Measurements from ENCODE around the gene RMDN2. TPM values are rescaled to one million over a fixed set of nuclear protein-coding genes. Genes with fewer than 3 reads are reported as not detected.
A peak's percentile ranks its signal among the peaks of the same experiment; 100 is the strongest.

The RMDN2 gene
- total and polyA plus RNA-seq, 5 donors, result 4.9 to 9.0 (median 8.1) TPM

GRCh38 chr2:37885329-37885993 is 39.6 kb upstream of the RMDN2 start:
- no peak overlapping the region for H3K4me3 ChIP-seq (ENCODE audit: low read length)
- H3K9me3 ChIP-seq (ENCODE audit: control insufficient read depth, low read length), result no peaks in the 10 kb centered on the region
- intact Hi-C loops (cut with DNase I), result no loop called here
- no peaks in the 10 kb centered on the region for H3K4me1 ChIP-seq (ENCODE audit: control insufficient read depth, insufficient read depth, low read length)
- H3K27ac ChIP-seq (ENCODE audit: low read length), result no peak overlapping the region
- DNase-seq (no peak), ATAC-seq (no peak)
- WGBS, result 65% methylated on average over 3 of the region's 3 CpGs
- no peaks in the 10 kb centered on the region for H3K27me3 ChIP-seq (ENCODE audit: control insufficient read depth, insufficient read depth)

- Histone ChIP-seq H3K4me3 (ENCODE audit: low read length) (no peak overlapping the region), H3K9me3 (ENCODE audit: control insufficient read depth, low read length) (no peaks in the 10 kb centered on the region), H3K27me3 (ENCODE audit: control insufficient read depth, insufficient read depth) (no peaks in the 10 kb centered on the region), H3K4me1 (ENCODE audit: control insufficient read depth, insufficient read depth, low read length) (no peaks in the 10 kb centered on the region), H3K27ac (ENCODE audit: low read length) (no peak overlapping the region)
- 90% methylated on average over 5 of the region's 5 CpGs for WGBS
- no peak for DNase-seq
- ATAC-seq, result no peak
- intact Hi-C loops (cut with DNase I), result no loop called here
These were observed 38.3 kb upstream of the RMDN2 start for GRCh38 chr2:37886745-37887144.

DNA sequence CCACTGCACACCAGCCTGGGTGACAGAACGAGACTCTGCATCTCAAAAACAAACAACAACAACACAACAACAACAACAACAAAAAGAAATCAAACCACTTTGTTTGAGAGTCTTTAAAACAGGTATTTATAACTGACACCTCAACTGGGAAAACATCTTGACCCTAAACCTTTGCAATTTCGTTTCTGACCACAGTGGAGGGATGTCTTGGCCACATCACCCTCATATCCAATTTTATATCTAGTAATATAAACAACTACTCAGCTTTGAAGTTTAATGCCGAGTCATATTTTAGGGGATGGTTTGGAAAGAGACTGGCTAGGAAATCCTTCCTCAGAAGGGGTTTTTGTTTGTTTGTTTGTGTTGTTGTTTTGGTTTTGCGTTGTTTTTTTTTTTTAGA is 37.8 kb upstream of the RMDN2 start:
- Histone ChIP-seq H3K27me3 (ENCODE audit: control insufficient read depth, insufficient read depth) (no peaks in the 10 kb centered on the region), H3K27ac (ENCODE audit: low read length) (no peak overlapping the region), H3K4me3 (ENCODE audit: low read length) (no peak overlapping the region), H3K9me3 (ENCODE audit: control insufficient read depth, low read length) (no peaks in the 10 kb centered on the region), H3K4me1 (ENCODE audit: control insufficient read depth, insufficient read depth, low read length) (peaks cover 2% of the 10 kb centered on the region)
- WGBS, result 79% methylated on average over 4 of the region's 4 CpGs
- DNase-seq, result no peak
- ATAC-seq, result no peak
- intact Hi-C loops (cut with DNase I), result no loop called here

- intact Hi-C loops (cut with DNase I), result loop anchor here in 1 of 4 donors (5.0 to 10.0 kb wide), 2 partner anchors 384 to 494 kb away; no protein-coding TSS in a partner anchor
- no peak overlapping the region for H3K4me3 ChIP-seq (ENCODE audit: low read length)
- 23% methylated on average over 8 of the region's 8 CpGs for WGBS
- peak; percentile 67 to 81 (median 79) for DNase-seq
- peak; percentile 89 for ATAC-seq
- H3K4me1 ChIP-seq (ENCODE audit: control insufficient read depth, insufficient read depth, low read length), result peaks cover 4% of the 10 kb centered on the region
- H3K9me3 ChIP-seq (ENCODE audit: control insufficient read depth, low read length), result no peaks in the 10 kb centered on the region
- H3K27ac ChIP-seq (ENCODE audit: low read length), result no peak overlapping the region
- H3K27me3 ChIP-seq (ENCODE audit: control insufficient read depth, insufficient read depth), result no peaks in the 10 kb centered on the region
These were observed 34.1 kb upstream of the RMDN2 start for GRCh38 chr2:37890893-37891495.

DNA sequence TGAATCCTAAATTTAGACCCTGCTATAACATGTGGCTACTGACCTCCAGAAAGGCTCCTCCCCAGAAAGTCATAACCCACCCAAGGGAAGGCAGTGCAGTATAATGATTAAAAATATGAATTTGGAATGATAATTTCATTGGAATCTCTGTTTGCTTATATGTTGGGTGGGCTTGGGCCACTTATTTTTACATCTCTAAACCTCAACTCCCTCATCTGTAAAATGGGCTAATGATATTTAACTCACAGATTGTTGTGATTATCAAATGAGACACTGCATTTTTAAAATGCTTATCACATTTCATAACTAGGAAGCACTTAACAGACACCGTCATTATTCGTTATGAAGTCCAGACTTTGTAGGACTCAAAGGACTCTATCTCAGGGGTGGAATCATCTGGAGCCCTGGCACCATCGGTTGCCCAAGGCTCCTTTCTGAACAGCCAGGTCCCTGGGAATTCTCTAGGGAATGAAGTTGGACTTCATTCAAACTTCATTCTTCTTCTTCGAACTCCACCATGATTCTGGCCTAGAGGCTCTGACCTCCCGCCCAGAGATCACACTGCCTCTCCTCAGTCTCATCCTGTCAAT is 33.1 kb upstream of the RMDN2 start:
- Histone ChIP-seq H3K4me3 (ENCODE audit: low read length) (no peak overlapping the region), H3K9me3 (ENCODE audit: control insufficient read depth, low read length) (no peaks in the 10 kb centered on the region), H3K27ac (ENCODE audit: low read length) (no peak overlapping the region), H3K27me3 (ENCODE audit: control insufficient read depth, insufficient read depth) (no peaks in the 10 kb centered on the region), H3K4me1 (ENCODE audit: control insufficient read depth, insufficient read depth, low read length) (peaks cover 4% of the 10 kb centered on the region)
- DNase-seq (no peak), ATAC-seq (peak in 1 of 2 donors; percentile 28)
- WGBS, result 37% methylated on average over 5 of the region's 5 CpGs
- intact Hi-C loops (cut with DNase I), result loop anchor here in 1 of 4 donors (5.0 to 10.0 kb wide), 2 partner anchors 383 to 495 kb away; no protein-coding TSS in a partner anchor

DNA sequence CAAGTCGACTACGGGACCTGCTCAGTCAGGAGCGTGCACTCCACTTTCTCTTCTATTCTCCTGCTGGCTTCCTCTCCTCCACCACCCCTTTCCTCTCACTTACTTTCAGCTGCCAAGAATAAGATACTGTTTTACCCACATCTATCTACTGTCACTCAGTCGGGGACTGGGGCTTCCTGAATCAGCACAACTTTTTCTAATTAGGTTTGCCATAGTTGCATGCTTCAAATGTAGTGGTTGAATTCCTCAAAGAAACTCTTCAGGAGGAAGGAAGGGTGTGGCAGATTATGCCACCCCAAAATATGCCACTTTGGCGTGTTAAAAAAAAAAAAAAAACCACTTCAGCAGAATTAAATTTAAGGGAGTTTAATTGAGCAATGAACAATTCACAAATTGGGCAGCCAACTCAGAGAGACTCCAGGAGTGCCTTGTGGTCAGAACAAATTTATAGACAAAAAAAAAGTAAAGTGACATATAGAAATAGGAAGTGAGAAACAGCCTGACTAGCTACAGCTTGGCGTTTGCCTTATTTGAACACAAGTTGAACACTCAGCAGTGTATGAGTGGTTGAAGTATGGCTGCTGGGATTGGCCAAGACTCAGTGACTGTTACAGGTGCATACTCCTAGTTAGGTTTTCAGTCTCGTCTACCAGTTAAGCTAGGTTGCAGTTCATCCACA is 32.5 kb upstream of the RMDN2 start:
- intact Hi-C loops (cut with DNase I), result loop anchor here in 1 of 4 donors (5.0 to 10.0 kb wide), 2 partner anchors 382 to 495 kb away; no protein-coding TSS in a partner anchor
- Histone ChIP-seq H3K4me3 (ENCODE audit: low read length) (no peak overlapping the region), H3K9me3 (ENCODE audit: control insufficient read depth, low read length) (no peaks in the 10 kb centered on the region), H3K4me1 (ENCODE audit: control insufficient read depth, insufficient read depth, low read length) (peaks cover 4% of the 10 kb centered on the region), H3K27ac (ENCODE audit: low read length) (no peak overlapping the region), H3K27me3 (ENCODE audit: control insufficient read depth, insufficient read depth) (no peaks in the 10 kb centered on the region)
- 46% methylated on average over 7 of the region's 7 CpGs for WGBS
- DNase-seq (no peak), ATAC-seq (peak; percentile 6)

DNA sequence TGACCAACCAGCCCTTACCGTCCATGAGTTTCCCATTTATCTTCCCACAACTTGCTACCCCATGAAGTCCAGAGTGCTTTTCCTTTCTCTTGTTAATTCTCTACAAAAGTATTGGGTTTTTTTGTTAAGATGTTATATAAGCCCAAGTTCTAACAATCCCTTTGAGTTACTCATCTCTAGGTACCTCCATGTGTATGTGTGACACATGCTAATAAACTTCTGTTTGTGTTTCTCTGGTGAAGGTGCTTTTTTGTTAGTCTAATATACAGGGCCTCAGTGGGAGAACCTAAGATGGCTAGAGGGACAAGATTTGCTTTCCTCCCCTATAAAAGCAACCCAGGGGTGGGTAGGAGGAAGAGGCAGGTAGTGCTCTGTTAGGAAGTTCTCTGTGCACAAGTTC is 31.8 kb upstream of the RMDN2 start:
- Histone ChIP-seq H3K4me3 (ENCODE audit: low read length) (no peak overlapping the region), H3K27me3 (ENCODE audit: control insufficient read depth, insufficient read depth) (no peaks in the 10 kb centered on the region), H3K27ac (ENCODE audit: low read length) (no peak overlapping the region), H3K4me1 (ENCODE audit: control insufficient read depth, insufficient read depth, low read length) (peaks cover 4% of the 10 kb centered on the region), H3K9me3 (ENCODE audit: control insufficient read depth, low read length) (no peaks in the 10 kb centered on the region)
- intact Hi-C loops (cut with DNase I), result loop anchor here in 1 of 4 donors (5.0 to 10.0 kb wide), 2 partner anchors 381 to 496 kb away; no protein-coding TSS in a partner anchor
- ATAC-seq (no peak), DNase-seq (no peak)
- WGBS, result 92% methylated on average over 1 of the region's 1 CpG

DNA sequence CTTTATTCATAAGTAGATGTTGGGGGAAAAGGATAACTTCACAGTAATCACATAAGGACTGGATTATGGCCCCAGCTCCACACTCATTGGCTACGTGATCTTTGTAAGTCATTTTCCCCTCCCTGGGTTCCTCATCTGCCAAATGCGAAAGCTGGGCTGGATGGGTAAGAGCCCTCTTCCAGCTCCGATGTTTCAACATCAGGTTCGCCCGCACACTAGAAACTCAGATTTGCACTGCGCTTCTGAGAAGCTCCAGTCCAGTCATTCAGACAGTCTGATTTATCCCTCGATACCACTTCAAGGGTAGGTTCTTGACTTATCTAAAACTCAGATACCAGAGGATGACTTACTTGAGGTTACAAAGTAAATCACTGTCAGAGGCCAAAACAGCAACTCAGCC is 31.0 kb upstream of the RMDN2 start:
- Histone ChIP-seq H3K27me3 (ENCODE audit: control insufficient read depth, insufficient read depth) (no peaks in the 10 kb centered on the region), H3K4me3 (ENCODE audit: low read length) (no peak overlapping the region), H3K27ac (ENCODE audit: low read length) (no peak overlapping the region), H3K9me3 (ENCODE audit: control insufficient read depth, low read length) (no peaks in the 10 kb centered on the region), H3K4me1 (ENCODE audit: control insufficient read depth, insufficient read depth, low read length) (peaks cover 4% of the 10 kb centered on the region)
- ATAC-seq (no peak), DNase-seq (no peak)
- intact Hi-C loops (cut with DNase I), result loop anchor here in 1 of 4 donors (5.0 to 10.0 kb wide), 2 partner anchors 381 to 497 kb away; no protein-coding TSS in a partner anchor
- 85% methylated on average over 7 of the region's 7 CpGs for WGBS

- WGBS, result 49% methylated on average over 4 of the region's 4 CpGs
- DNase-seq, result no peak
- H3K27ac ChIP-seq (ENCODE audit: low read length), result no peak overlapping the region
- ATAC-seq, result no peak
- no peak overlapping the region for H3K4me3 ChIP-seq (ENCODE audit: low read length)
- intact Hi-C loops (cut with DNase I), result loop anchor here in 1 of 4 donors (5.0 to 10.0 kb wide), 2 partner anchors 380 to 497 kb away; no protein-coding TSS in a partner anchor
- H3K4me1 ChIP-seq (ENCODE audit: control insufficient read depth, insufficient read depth, low read length), result peaks cover 4% of the 10 kb centered on the region
- H3K9me3 ChIP-seq (ENCODE audit: control insufficient read depth, low read length), result no peaks in the 10 kb centered on the region
- no peaks in the 10 kb centered on the region for H3K27me3 ChIP-seq (ENCODE audit: control insufficient read depth, insufficient read depth)
These were observed 30.5 kb upstream of the RMDN2 start for GRCh38 chr2:37894601-37895000.

GRCh38 chr2:37895140-37895539 is 29.9 kb upstream of the RMDN2 start:
- Histone ChIP-seq H3K27ac (ENCODE audit: low read length) (no peak overlapping the region), H3K4me1 (ENCODE audit: control insufficient read depth, insufficient read depth, low read length) (peaks cover 4% of the 10 kb centered on the region), H3K27me3 (ENCODE audit: control insufficient read depth, insufficient read depth) (no peaks in the 10 kb centered on the region), H3K9me3 (ENCODE audit: control insufficient read depth, low read length) (no peaks in the 10 kb centered on the region), H3K4me3 (ENCODE audit: low read length) (no peak overlapping the region)
- intact Hi-C loops (cut with DNase I), result loop anchor here in 1 of 4 donors (10.0 kb wide), 1 partner anchor 380 kb away; no protein-coding TSS in a partner anchor
- no peak for ATAC-seq
- WGBS, result 80% methylated on average over 3 of the region's 3 CpGs
- DNase-seq, result no peak
